NCI-H2081 (cell line): ENCODE data around the gene OR10P1.
A peak's percentile ranks its signal among the peaks of the same experiment; 100 is the strongest.

Source experiments
- DNase-seq, 2 experiments: peaks; one replicate each; lab custom pipeline; 2025; lab: John Stamatoyannopoulos, UW

The OR10P1 gene

GRCh38 chr12:55651299-55651683 is 14.6 kb downstream of the OR10P1 start:
- no peak for DNase-seq

- no peak for DNase-seq
Observed at GRCh38 chr12:55652352-55652751, 15.7 kb downstream of the OR10P1 start.

DNA sequence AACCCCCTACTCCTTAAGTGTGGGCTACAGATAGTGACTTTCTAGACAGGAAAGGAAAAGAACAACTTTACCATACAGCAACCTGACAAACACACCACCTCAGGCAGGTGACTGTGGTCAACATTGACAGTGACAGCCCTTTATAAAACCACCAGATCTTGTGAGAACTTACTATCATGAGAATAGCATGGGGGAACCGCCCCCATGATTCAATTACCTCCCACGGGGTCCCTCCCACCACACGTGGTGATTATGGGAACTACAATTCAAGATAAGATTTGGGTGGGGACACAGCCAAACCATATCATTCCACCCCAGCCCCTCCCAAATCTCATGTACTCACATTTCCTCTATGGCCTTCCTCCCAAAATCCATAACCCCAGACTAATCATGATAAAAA is 16.3 kb downstream of the OR10P1 start:
- DNase-seq = no peak

DNA sequence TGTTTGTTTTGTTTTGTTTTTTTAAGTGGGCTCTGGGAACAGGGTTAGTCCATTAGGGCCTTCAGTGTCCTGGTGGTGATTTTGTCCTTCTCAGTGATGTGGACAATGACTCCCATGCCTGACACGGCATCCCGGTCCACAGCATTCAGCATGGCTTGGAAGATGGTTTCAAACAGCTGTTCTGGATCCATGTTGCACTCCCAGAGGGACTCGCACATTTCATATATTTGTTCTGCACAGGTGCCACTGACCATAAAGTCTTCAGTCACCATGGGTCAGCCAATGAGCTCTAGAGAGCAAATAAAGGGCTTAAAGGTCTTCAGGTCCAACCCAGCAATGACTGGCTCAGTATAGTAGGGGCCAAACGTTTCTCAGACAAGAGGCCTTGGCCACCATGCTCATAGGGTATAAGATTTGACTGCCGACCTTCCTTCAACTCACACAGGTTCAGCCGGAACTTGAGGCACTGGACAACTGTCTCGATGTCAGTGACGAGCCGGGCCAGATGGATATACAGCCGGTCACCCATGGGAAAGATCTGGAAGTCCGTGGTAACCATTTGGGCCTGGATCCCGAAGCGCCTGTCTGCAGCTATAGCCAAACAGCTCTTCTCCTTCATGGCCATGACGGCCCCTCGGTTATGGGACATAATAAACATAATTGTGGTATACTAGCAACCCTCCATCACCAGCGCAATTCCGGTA is 18.0 kb downstream of the OR10P1 start:
- no peak for DNase-seq

DNA sequence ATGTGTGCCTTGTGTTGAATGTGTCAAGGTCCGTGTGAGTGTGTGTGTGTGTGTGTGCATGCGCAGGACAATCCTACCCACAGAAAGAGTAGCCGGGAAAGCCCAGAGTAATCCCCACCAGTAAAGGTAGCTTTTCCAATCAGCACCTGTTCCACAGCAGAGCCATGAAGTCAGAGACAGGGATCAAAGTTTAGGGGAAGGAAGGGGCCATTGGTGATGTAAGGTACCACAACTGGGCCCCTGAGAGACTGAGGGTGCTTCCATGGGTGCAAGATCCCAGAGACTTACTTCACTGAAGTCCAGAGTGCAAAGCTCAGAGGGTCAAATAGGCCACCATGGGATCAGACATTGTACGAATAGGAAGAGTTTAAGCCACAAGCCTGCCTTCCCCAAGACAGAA is 20.5 kb downstream of the OR10P1 start:
- no peak for DNase-seq

GRCh38 chr12:55658212-55658611 is 21.5 kb downstream of the OR10P1 start:
- DNase-seq = no peak

DNA sequence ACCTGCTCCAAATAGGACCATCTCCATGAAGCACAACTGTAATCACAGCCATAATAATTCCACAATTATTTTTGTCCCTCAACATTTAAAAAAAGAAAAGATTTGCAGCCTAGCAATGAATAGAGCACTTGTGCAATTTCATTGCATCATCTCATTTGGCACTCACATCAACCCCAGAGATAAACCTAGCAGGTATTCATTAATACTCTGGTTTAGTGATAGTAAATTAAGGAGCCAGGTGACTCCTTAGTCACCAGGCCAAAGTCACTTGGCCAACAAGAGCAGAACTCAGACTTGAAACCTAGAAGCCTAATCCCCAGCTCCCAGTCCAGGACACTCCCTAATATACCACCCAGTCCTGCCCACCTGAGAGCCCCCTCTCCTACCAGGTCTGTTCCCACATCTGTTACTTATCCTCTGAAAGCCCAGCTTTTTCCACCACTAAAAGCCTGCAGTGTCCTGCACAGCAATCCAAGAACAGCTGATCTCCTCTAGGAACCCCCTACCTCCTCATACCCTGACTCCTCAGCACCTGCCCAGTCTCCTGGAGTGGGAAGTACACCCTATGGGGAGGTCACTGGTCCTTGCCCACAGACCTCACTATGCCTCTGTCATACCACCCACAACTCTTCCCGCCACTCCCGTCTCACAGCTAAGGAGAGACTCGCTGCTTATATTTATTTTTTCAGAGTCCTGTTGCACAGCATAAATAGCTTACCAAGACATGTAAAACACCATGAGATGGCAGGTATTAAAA is 22.1 kb downstream of the OR10P1 start:
- no peak for DNase-seq

DNA sequence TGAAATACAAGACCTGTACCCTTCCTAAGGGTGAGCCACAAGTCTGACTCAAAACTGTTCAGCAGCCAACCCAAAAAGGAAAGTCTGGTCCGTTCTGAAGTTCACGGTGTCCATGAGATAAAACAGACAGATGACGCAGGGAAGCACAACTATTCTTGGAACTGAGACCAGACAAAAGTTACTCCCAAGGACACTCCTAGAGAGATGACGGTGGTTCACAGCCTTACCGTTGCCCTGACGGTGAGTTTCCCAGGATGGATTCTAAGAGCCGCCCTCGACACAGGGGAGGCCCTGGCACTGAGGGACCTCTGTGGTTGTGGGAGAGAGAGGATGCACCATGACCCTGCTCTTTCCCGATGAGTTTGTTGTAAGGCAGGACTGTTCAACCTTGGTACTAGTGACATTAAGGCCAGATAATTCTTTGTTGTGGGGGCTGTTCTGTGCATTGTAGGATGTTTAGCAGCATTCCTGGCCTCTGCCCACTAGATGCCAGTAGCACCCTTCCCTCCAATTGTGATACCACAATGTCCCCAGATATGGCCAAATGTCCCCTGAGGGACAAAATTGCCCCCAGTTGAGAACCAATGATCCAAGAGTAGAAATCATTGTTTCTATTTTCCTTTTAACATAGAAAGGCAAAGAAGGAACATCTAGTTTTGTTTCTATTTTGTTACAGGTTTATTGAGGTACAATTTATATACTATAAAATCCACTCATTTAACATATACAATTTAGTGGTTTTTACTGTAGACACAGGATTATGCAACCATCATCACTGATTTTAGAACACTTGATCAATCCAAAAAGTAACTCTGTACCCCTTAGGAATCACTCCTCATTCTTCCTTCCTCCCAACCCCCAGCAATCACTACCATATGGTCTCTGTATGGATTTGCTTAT is 23.0 kb downstream of the OR10P1 start:
- DNase-seq = peak in 1 of 2 experiments; percentile 7

- no peak for DNase-seq
Observed at GRCh38 chr12:55663391-55663790, 26.7 kb downstream of the OR10P1 start.

GRCh38 chr12:55664826-55665225 is 28.1 kb downstream of the OR10P1 start:
- no peak for DNase-seq

- DNase-seq = no peak
Observed at GRCh38 chr12:55666508-55666907, 29.8 kb downstream of the OR10P1 start.

GRCh38 chr12:55670276-55670675 is 33.6 kb downstream of the OR10P1 start:
- DNase-seq = no peak

GRCh38 chr12:55671746-55672145 is 35.1 kb downstream of the OR10P1 start:
- DNase-seq = no peak

GRCh38 chr12:55673638-55674037 is 36.9 kb downstream of the OR10P1 start:
- no peak for DNase-seq

DNA sequence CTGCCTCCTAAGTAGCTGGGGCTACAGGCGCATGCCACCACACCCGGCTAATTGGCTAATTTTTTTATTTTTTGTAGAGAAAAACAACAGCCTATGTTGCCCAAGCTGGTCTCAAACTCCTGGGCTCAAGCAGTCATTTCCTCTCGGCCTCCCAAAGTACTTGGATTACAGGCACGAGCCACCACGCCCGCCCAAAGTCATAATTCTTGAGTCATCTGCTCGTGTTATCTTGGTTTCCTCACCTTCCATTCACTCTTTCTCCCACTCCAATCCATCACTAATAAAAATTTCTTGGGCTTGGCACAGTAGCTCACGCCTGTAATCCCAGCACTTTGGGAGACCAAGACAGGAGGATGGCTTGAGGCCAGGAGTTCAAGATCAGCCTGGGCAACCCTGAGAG is 39.0 kb downstream of the OR10P1 start:
- no peak for DNase-seq

DNA sequence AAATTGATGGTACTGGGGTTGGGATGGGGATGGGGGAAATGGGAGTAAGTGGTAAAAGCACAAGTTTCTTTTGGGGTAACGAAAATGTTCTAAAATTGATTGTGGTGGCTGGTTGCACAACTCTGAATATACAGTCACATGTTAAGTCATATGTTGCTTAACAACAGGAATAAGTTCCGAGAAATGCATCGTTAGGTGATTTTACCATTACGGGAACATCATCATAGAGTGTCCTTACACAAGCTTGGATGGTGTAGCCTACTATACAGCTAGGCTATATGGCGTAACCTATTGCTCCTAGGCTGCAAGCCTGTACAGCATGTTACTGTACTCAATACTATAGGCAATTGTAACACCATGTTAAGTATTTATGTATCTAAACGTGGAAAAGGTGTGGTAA is 40.0 kb downstream of the OR10P1 start:
- no peak for DNase-seq

DNA sequence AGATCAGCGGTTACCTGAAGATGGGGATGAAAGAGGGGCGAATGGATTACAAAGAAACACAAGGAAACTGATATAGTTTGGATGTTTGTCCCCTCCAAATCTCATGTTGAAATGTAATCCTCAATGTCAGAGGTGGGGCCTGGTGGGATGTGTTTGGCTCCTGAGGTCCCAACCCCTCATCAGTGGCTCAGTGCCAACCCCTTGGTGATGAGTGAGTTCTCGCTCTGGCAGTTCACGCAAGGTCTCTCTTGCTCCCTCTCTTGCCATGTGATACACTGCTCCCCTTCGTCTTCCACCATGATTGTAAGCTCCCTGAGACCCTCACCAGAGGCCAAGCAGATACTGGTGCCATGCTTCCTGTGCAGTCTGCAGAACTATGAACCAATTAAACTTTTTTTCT is 43.0 kb downstream of the OR10P1 start:
- no peak for DNase-seq

DNA sequence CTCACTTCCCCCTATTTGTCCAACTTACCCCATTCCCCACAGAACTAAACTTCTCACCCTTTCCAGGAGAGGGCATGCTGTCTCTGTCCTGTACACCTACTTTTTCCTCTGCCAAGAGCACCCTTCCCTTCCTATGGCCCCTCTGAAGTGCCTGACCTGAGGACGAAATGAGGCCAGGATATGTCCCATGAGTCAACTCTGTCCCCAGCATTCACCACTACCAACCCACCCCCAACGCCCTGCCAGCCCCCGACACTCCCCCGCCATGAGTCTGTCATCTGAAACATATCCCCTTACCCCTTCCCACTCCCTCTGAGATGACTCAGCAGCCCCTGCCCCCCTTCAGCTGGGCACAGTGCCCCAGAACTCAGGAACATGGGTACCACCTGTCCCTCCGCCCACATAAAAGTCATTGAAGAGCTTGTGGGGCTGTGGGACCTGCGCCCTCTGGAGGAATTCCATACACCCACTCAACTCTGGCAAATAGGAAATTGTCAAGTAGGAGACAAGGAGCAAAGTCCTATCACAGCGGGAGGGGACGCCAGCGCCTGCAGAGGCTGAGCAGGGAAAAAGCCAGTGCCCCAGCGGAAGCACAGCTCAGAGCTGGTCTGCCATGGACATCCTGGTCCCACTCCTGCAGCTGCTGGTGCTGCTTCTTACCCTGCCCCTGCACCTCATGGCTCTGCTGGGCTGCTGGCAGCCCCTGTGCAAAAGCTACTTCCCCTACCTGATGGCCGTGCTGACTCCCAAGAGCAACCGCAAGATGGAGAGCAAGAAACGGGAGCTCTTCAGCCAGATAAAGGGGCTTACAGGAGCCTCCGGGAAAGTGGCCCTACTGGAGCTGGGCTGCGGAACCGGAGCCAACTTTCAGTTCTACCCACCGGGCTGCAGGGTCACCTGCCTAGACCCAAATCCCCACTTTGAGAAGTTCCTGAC is 44.7 kb downstream of the OR10P1 start:
- DNase-seq = peak in 1 of 2 experiments; percentile 6

DNA sequence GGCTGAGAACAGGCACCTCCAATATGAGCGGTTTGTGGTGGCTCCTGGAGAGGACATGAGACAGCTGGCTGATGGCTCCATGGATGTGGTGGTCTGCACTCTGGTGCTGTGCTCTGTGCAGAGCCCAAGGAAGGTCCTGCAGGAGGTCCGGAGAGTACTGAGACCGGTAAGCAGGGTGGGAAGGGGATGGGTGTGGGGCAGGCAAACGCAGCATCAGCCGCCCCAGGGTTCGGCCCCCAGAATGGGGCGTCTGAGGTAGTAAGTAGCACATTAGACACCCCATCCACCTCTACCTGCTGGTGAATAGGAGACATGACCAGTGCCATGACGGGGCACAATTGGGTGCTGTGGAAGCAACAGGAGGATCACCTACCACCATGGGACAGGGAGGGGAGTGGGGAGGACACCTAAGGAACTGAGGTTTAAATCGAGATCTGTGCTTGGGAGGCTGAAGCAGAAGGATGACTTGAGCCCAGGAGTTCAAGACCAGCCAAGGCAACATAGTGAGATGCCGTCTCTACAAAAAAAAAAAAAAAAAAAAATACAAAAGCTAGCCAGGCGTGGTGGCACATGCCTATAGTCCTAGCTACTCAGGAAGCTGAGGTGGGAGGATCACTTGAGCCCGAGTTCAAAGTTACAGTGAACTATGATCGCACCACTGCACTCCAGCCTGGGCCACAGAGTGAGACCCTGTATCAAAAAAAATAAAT is 45.5 kb downstream of the OR10P1 start:
- DNase-seq = no peak

- DNase-seq = no peak
Observed at GRCh38 chr12:55683676-55684075, 47.0 kb downstream of the OR10P1 start.
